HG02884 (cell line): Measurements from ENCODE around the gene GOLGA2.

Experiments
- ATAC-seq: cut with Tn5 transposase; IDR thresholded peaks from one replicate; pipeline ENCODE4 v1.9.1; 2021; ENCODE audit warnings: mild to moderate bottlenecking, moderate library complexity; ENCODE audit not compliant: unreplicated experiment

The GOLGA2 gene

DNA sequence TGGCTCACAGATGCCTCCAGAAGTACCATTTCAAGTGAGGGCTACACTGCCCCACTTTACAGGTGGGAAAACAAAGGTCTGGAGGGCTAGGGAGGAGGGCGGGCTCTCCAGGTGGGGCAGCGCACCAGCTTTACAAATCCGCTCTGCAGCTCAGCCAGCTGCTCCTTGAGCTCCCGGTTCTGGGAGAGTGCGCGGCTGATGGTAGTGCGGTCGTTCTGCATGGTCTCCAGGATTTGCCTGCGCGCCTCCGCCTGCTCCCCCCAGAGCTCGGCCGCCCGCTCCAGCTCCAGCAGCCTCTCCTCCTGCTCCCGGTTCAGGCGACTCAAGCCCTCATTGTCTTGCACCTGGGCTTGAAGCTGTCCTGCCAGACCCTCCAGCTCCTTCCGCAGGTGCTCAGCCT, 15.5 kb downstream of the GOLGA2 start:
- no peak for ATAC-seq

DNA sequence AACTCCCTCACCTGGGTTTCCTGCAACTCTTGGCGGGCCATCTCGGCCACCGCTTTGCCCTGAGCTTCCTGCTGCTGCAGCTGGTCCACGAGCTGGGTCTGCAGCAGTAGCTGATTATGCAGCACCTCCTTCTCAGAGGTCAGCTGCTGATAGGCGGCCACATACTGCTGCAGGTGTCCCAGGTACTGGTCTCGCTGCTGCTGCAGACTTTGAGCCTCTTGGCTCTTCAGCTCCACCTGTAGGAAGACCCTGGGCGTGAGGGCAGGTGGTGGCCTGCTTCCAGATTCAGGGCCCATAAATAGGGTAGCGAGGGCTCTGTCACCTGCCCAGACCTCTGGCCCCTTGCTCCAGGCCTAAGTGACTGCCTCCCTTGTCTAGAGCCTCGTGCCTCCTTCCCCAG, 16.7 kb downstream of the GOLGA2 start:
- no peak for ATAC-seq

DNA sequence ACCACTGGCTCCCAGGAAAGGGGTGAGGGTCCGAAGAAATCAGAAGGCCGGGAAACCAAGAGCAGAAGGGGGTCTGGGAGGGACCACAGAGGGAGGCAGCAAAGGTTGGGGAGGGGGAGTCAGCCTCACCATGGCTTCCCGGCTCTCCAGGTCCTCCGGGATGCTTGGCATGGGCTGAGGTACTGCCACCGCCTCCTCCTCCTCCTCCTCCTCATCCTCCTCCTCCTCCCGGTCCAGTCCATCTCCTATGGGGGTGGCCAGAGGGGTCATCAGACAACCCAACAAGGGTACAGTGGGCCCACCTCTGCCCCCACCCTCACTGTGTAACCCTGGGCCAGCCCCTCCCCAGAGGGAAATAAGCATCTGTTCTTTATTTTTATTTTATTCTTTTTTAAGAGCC, 17.5 kb downstream of the GOLGA2 start:
- no peak for ATAC-seq

DNA sequence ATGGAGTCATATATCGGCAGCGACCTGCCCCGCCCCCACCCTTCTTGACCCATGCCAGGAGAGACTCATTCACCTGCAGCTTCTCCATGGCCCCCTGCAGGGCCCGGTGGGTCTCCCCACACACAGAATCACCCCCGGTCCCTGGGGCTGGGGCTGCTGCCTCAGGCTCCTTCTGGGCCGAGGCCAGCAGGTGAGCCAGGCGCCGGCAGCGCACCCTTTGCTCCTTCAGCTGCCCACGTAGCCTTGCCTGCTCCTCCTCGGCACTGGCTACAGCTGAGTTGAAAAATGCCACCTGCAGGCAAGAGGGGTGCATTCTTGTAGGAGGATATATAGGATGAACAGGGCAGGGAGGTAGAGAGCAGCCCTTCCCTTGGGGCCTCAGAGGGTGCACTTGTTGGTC, 17.9 kb downstream of the GOLGA2 start:
- no peak for ATAC-seq

DNA sequence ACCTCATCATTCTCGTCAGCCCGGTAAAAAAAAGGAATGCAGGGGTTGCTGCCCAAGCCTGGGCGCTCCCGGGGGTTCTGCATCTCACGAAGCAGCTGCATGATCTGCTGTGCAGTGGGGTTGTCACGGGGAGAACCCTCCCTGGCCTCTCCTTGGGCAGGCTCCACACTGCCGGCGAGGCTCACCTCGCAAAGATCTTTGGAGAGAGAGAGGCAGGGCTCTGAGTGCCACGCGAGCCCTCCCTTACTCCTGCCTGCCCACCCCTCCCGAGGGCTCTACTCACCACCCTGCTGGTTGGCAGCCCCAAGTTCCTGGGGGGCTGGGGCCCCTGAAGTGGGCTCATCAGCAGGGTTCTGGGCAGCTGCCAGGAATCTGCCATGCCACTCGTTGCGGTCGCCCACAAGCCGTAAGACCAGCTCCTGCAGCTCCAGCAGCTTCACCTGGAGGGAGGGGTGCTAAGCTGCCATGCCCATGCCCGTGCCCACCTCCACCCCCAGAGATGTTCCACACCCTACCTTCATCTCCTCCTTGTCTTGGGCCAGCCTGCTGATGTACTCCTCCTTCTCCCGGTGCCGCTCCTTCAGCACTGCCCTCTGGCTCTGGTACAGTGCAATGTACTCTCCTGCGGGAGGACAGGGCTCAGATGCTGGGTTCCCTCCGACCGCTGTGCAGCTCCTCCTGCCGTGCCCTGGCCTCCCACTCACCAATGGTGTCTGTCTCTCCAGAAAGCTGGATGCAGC, 18.6 kb downstream of the GOLGA2 start:
- ATAC-seq, result no peak

- ATAC-seq, result no peak
Measured at GRCh38 chr9:128254855-128255759, 20.7 kb downstream of the GOLGA2 start.

- ATAC-seq, result no peak
Measured at GRCh38 chr9:128254362-128254761, 21.4 kb downstream of the GOLGA2 start.

DNA sequence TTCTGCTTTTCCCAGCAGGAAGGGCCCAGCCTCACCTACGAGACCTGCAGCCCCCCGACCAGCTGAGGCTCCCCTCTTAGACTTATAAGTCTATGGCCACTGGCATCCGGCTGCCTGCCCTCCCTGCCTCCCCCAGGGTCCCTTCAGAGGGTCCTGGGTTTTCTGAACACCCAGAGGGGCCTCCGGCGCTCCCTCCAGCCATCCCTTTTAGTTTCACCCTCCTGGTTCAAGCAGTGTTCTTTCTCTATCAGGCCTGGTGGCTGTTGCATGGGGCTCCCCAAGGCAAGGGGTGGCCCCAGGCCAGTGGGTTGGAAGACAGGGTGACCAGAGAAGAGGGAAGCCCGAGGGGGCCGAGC, 21.8 kb downstream of the GOLGA2 start:
- no peak for ATAC-seq

DNA sequence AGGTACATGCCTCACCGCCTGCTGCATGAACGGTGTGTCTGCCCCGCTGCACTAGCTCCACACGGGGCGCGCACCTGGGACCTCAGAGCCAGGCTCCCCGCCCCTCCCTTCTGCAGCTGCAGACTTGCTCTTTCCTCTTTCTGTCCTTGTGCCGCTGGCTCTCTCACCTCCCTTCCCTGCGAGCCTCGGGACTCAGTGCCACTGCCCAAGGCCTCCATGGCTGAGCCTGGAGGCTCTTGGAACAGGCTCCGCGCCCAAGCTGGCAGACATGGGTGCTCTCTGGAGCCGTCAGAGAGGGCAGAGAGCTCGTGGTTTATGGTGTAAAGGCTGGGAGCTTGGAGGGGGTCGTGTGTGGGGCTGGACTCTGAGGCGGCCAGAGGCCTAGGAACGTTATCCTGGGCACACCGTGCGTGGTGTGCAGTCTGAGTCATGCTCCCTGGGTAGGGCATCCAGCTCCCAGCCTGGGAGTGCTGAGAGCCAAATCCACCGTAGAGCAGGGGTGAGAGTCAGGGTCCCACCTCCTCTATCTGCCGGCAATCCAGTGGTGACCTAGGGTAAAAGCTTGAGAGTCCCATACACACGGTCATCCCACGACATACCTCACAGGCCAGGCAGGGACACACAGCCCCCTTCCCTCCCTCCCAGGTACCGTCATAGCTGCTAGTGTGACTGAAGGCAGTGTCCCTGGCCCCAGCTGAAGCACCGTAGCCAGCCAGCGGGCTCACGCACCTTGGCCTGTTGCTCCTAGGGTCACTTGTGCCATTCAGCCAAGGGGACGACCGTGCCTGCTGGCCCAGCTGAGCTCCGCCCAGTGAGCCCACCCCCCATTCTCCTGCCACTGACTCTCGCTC, 22.4 kb downstream of the GOLGA2 start:
- no peak for ATAC-seq

GRCh38 chr9:128252317-128253139, 23.3 kb downstream of the GOLGA2 start:
- no peak for ATAC-seq

GRCh38 chr9:128251732-128252100, 24.1 kb downstream of the GOLGA2 start:
- ATAC-seq, result no peak

DNA sequence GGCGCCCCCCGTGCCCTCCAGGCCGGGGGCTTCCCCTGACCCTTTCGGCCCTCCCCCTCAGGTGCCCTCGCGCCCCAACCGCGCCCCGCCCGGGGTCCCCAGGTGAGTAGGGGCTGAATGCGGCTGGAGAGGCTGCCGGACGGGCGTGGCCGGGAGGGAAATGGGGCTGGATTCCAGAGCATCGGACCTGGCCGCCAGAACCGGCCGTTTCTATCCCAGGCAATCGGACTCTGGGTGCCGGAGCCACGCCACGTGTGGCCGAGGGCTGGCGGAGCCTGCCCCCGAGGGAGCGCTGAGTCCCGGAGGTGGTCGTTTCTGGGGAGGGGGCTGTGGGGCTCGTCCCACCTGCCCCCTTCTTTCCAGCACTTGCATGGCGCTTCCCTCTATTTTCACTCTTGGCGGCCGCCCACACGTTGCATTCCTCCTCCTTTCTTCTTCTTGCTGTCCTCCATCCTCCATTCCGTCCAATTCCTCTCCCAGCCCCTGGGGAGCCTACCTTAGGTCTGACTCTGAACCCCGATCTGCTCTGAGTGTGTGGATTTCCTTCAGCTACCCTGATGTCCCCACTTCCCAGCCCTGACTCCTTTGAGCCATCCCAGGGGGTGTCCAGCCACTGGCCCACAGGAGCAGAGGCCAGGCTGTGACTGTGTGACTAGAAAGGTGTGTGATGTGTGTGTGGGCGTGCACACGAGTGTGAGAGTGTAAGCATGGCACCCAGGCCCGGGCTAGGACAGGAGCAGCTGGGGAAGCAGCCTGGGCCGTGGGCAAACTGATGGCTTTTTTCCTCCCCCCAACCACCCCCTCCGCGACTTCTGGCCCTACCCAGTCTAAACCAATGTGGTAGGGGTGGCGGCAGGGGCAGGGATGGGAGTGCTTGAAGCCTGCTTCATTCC, 24.7 kb downstream of the GOLGA2 start:
- ATAC-seq, result no peak

- peak; percentile 74 for ATAC-seq
Measured at GRCh38 chr9:128249908-128250838, 25.6 kb downstream of the GOLGA2 start.

GRCh38 chr9:128249558-128249907, 26.3 kb downstream of the GOLGA2 start:
- ATAC-seq, result no peak

DNA sequence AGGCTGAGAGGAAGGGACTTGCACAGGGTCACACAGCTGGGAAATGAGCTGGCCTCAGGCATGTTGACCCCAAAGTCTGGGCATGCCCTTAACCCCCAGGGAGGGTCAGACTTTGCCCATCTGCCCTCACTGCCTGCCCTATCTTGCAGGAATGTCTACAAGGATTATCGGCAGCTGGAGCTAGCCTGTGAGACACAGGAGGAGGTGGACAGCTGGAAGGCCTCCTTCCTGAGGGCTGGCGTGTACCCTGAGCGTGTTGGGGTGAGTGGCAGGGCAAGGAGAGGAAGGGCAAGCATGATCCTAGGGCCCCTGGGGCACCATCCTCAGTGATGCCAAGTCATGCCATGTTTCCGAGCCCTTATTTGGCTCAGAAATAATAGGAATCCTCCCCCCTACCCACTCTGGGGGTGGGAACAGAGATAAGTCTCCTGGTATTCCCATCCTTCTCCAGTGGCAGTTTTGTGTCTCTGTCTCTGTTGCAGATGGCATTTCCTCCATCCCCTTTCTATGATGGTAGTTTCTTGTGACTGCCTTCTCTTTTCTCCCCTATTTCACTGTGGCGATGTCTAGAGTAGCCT, 28.5 kb downstream of the GOLGA2 start:
- ATAC-seq, result no peak

DNA sequence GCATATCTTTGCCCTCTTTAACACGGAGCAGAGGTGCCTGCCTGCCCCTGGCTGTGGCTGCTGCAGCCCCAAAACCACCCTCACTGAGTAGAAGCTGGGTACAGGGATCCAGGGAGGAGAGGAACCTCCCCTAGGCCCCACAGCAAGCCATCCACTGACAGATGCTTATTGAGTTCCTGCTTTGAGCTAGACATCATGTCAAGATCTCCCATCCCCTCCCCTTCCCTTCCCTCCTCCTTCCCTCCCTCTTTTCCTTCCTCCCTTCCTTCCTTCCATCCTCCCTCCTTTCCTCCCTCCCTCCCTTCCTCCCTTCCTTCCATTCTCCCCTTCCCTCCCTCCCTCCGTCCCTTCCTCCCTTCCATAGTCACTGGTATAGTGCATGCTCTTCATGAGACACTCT, 29.3 kb downstream of the GOLGA2 start:
- no peak for ATAC-seq

- ATAC-seq, result no peak
Measured at GRCh38 chr9:128245421-128246151, 30.2 kb downstream of the GOLGA2 start.

GRCh38 chr9:128244837-128245231, 31.0 kb downstream of the GOLGA2 start:
- no peak for ATAC-seq
